ENCODE results near the gene HPRT1. TPM values are rescaled to one million over a fixed set of nuclear protein-coding genes. Genes with fewer than 3 reads are reported as not detected.
A peak's percentile ranks its signal among the peaks of the same experiment; 100 is the strongest.

Gene HPRT1
- total RNA-seq, 6 experiments from 2014 or later: 42.0 to 51.8 (median 49.6) TPM

DNA sequence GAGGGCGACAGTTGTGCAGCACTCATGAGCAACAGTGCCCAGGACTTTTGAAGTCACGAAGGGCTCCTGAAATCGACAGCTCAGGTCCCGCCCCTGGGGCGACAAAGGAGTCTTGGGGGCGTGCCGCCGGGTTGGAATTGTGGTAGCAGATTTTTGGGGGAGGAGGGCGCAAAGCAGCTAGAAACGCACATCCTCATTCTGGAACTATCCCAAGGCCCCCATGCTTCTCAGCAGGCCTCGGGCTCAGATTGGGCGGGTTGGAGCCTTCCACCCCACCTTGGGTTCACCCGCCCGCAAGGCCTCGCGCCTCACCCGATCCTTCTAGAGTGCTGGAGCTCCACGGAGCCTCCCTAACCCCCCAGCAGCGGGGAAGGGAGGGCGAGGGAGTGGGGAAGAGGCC lies 85.5 kb downstream of the HPRT1 start:
- no peaks in the 10 kb centered on the region for H3K9me3 Mint-ChIP-seq
- no peak overlapping the region; the same call in 1 of the 2 replicates for H3K4me3 Mint-ChIP-seq
- TF ChIP-seq, protein P1, sequence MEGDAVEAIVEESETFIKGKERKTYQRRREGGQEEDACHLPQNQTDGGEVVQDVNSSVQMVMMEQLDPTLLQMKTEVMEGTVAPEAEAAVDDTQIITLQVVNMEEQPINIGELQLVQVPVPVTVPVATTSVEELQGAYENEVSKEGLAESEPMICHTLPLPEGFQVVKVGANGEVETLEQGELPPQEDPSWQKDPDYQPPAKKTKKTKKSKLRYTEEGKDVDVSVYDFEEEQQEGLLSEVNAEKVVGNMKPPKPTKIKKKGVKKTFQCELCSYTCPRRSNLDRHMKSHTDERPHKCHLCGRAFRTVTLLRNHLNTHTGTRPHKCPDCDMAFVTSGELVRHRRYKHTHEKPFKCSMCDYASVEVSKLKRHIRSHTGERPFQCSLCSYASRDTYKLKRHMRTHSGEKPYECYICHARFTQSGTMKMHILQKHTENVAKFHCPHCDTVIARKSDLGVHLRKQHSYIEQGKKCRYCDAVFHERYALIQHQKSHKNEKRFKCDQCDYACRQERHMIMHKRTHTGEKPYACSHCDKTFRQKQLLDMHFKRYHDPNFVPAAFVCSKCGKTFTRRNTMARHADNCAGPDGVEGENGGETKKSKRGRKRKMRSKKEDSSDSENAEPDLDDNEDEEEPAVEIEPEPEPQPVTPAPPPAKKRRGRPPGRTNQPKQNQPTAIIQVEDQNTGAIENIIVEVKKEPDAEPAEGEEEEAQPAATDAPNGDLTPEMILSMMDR (IDR thresholded peaks at IDR 0.05): no peak
- peaks cover 49% of the 10 kb centered on the region for H3K4me1 Mint-ChIP-seq (ENCODE audit: low read depth)
- H3K27me3 Mint-ChIP-seq (ENCODE audit: insufficient read depth): no peaks in the 10 kb centered on the region
- peaks cover 19% of the 10 kb centered on the region; the same call in 1 of the 2 replicates for H3K36me3 Mint-ChIP-seq (ENCODE audit: low read depth)
- H3K27ac Mint-ChIP-seq: no peak overlapping the region
- no peak for DNase-seq

DNA sequence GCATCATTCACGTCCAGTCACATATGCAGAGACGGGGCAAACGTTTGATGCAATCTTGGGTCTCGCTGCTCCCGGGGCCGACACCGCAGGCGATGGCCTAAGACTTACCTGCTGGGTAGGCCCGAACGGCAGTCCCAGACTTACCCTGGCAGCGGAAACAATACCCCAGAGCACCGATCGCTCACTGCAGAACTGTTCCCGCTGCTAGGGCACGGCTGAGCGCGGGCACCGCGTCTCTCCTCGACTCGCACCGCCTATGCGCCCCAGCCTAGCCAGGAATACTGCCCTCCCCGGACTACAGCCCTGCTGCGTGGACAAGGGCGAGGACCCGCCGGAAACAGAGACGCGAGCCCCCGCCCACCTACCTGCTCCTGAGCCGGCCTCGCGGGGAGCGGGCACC lies 86.2 kb downstream of the HPRT1 start:
- no peak for DNase-seq
- no peak overlapping the region; the same call in 1 of the 2 replicates for H3K4me3 Mint-ChIP-seq
- no peak overlapping the region for H3K27ac Mint-ChIP-seq
- H3K36me3 Mint-ChIP-seq (ENCODE audit: low read depth): peaks cover 19% of the 10 kb centered on the region; the same call in 1 of the 2 replicates
- H3K9me3 Mint-ChIP-seq: no peaks in the 10 kb centered on the region
- H3K4me1 Mint-ChIP-seq (ENCODE audit: low read depth): peaks cover 48% of the 10 kb centered on the region
- TF ChIP-seq, protein P1 (IDR thresholded peaks at IDR 0.05): no peak
- no peaks in the 10 kb centered on the region for H3K27me3 Mint-ChIP-seq (ENCODE audit: insufficient read depth)

DNA sequence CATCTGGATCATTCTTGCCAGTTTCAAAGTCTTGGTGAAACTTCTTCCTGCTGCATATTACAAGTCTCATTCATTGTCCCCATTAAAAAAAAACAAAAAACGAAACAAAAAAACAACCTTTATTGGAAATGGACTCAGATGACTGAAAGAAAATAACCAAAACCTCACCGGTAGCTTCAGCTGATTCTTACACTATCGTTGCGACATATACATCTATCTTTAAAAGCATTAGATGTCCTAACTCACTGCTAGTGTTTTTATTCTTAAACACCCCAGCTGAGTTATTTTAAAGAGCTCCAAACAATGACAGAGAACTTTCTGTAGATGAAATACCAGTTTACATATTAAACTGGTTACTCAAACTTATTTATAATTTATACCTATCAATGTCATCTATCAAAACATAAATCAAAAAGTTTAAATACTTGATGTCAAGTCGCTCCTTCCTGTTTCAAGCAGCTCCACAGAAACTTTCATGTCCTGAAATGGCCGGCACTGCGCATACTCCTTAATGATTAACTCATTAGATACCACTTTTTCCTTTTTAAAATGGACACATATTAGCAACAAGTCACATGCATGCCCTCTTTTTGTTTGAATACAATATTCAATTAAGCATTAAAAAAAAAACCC lies 87.2 kb downstream of the HPRT1 start:
- Mint-ChIP-seq H3K27ac (peak overlapping the region; percentile 94), H3K27me3 (ENCODE audit: insufficient read depth) (no peaks in the 10 kb centered on the region), H3K36me3 (ENCODE audit: low read depth) (peaks cover 19% of the 10 kb centered on the region; the same call in 1 of the 2 replicates), H3K9me3 (no peaks in the 10 kb centered on the region), H3K4me3 (peak overlapping the region; percentile 98), H3K4me1 (ENCODE audit: low read depth) (peaks cover 47% of the 10 kb centered on the region)
- TF ChIP-seq, protein P1 (IDR thresholded peaks at IDR 0.05): no peak
- DNase-seq: peak; percentile 14

DNA sequence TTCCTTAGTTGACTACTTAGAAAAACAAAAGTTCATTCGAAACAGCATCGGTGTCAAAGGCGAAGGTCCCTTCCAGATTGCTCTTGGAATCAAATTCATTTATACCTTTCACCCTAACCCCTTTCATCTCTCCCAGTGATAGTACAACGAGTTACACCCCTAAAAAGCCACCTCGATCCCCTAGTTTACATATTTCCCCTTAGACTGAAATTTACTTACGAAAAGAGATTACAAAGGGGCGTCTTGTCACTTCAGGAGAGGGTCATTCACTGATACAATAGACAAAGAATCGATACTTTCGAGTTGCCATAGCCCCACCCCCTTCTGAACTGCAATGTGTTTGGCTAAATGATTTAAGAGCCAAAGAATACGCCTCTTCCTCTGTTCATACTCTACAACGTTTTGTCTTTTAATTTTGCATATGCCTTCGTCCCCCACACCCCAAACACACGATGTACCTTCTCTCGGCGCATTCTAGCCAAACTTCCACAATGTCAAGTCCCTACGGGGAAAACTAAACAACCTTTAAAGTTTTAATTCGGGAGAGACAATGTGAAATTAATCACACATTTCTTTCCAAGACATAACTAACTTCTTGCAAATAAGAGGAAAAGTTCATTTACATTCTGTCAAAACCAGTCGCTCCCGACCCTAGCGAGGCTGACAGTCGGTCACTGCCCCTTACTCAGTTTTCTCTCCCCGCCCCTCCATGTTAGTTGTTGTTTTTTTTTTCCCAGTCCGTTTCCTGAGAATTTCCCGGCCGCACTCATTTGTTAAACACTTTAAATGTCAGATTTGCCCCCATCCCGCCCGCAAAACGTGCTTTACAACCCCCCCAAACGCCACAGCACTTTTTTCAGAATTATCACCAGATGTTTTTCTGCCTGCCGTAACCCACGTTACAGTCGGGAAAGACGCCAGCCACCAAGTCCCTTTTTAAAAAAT lies 88.6 kb downstream of the HPRT1 start:
- Mint-ChIP-seq H3K9me3 (no peaks in the 10 kb centered on the region), H3K36me3 (ENCODE audit: low read depth) (peaks cover 19% of the 10 kb centered on the region; the same call in 1 of the 2 replicates), H3K4me1 (ENCODE audit: low read depth) (peaks cover 36% of the 10 kb centered on the region), H3K27ac (peak overlapping the region; percentile 94), H3K27me3 (ENCODE audit: insufficient read depth) (no peaks in the 10 kb centered on the region), H3K4me3 (peak overlapping the region; percentile 98)
- TF ChIP-seq, protein P1 (IDR thresholded peaks at IDR 0.05): no peak
- no peak for DNase-seq

Small RNA genes within 50 kb of the gene (microRNA-seq; reads per million reads assigned to microRNA genes)
- 36,476 reads per million, percentile 99 among the genes with 10 or more reads in this experiment for gene MIR424
- 7.0 reads per million for gene MIR450A1
- gene MIR450A2: 13.9 reads per million, percentile 17 among the genes with 10 or more reads in this experiment
- gene MIR450B: 21.6 reads per million, percentile 28 among the genes with 10 or more reads in this experiment
- 3,200 reads per million, percentile 85 among the genes with 10 or more reads in this experiment for gene MIR503
- 713 reads per million, percentile 72 among the genes with 10 or more reads in this experiment for gene MIR542

Other genes with a start within 250 kb of the HPRT1 start
- not detected for gene CCDC160, start 223.0 kb upstream of the HPRT1 start, total RNA-seq (2021; fragmentation: NEBNext Ultra II Directional; extraction: Animal tissue kit (Norgen Biotek cat#: 25700))
- gene PHF6, start 86.9 kb upstream of the HPRT1 start, total RNA-seq (2021; fragmentation: NEBNext Ultra II Directional; extraction: Animal tissue kit (Norgen Biotek cat#: 25700)): 10 to 100 TPM; 23.9 to 30.3 (median 25.5) TPM
- gene PLAC1, start 198.3 kb downstream of the HPRT1 start, total RNA-seq (2021; fragmentation: NEBNext Ultra II Directional; extraction: Animal tissue kit (Norgen Biotek cat#: 25700)): under 1 TPM in 1 of 6 experiments, not detected in 5; 0.51 TPM